HepG2 (cell line): ENCODE results near the gene PCDHB8. TPM values are rescaled to one million over a fixed set of nuclear protein-coding genes. Genes with fewer than 3 reads are reported as not detected.
"Not testable (repeated sequence)": the region's sequence is repeated elsewhere in the genome, so short reads cannot be mapped to it uniquely, and the experiment has no call there.

Source experiments
- ATAC-seq: fragments of 200-7000 bp; cut with Tn5 transposase; 3 replicates; pipeline ENCODE4 v1.9.1; 2020; ENCODE audit warnings: mild to moderate bottlenecking, moderate library complexity
- BruUV-seq: library from RNA; stranded (reverse); fragments of 400-500 nt; replicated peaks from 2 replicates; lab custom pipeline; 2021; lab: Mats Ljungman, UMichigan
- CTCF ChIA-PET: fragments of 300-600 bp; formaldehyde crosslinking; extraction: SDS; loops from one replicate; lab custom pipeline; 2021; ENCODE audit warnings: low total read pairs, inconsistent platforms, low intra/inter-chr PET ratio; lab: Yijun Ruan, JAX
- POLR2A ChIA-PET: fragments of 350-600 bp; sonication (Branson Sonifier 250); formaldehyde crosslinking; loops from one replicate; lab custom pipeline; 2020; ENCODE audit warnings: antibody characterized with exemption, inconsistent platforms; lab: Yijun Ruan, JAX
- DNase-seq: peaks from one replicate; pipeline ENCODE4 v3.0.0-alpha.2; 2015; ENCODE audit warnings: low spot score
- FAIRE-seq: peaks from 3 replicates; lab custom pipeline; 2011; peaks lifted over from hg19 to GRCh38; lab: Jason Lieb, UNC
- H2AFZ ChIP-seq: one replicate; pipeline ENCODE4 v1.6.1; 2011; ENCODE audit warnings: low read length, inconsistent platforms
- H3K27ac ChIP-seq: fragments of 300-600 bp; 3 replicates; pipeline ENCODE4 v1.8.0; 2011; ENCODE audit warnings: mixed run types, mild to moderate bottlenecking, mixed read lengths, low read length, inconsistent platforms; ENCODE audit not compliant: insufficient read depth; ENCODE audit errors: extremely low read length
- H3K27me3 ChIP-seq, 2 experiments: fragments of 200-600 bp in 1 of 2; 2 replicates in 1 of 2; 3 replicates in 1 of 2; pipeline versions ENCODE4 v1.6.0 to v1.8.0; 2011; ENCODE audit warnings: low read length in 2 of 2, mild to moderate bottlenecking in 2 of 2, moderate library complexity in 2 of 2, inconsistent platforms in 1 of 2; ENCODE audit not compliant: insufficient read depth in 2 of 2, control insufficient read depth in 1 of 2
- H3K36me3 ChIP-seq, 2 experiments: fragments of 200-600 bp in 1 of 2; replicated peaks in 1 of 2; 2 replicates in 1 of 2; 3 replicates in 1 of 2; pipeline versions ENCODE4 v1.5.1 to v1.8.0; 2011; ENCODE audit warnings: low read length in 2 of 2, inconsistent platforms in 1 of 2; ENCODE audit not compliant: insufficient read depth in 2 of 2, control insufficient read depth in 1 of 2
- H3K4me1 ChIP-seq: 2 replicates; pipeline ENCODE4 v1.5.1; 2012; ENCODE audit warnings: low read length, inconsistent platforms; ENCODE audit not compliant: insufficient read depth
- H3K4me2 ChIP-seq: 2 replicates; pipeline ENCODE4 v1.6.0; 2011; ENCODE audit warnings: low read depth, low read length, inconsistent platforms
- H3K4me3 ChIP-seq, 3 experiments: fragments of 200-600 bp in 1 of 3; sonication (generic), shearing (Covaris generic) in 1 of 3; replicated peaks in 1 of 3; 2 replicates each; pipeline ENCODE4 v1.5.1; 2011 to 2016; ENCODE audit warnings: low read length in 3 of 3, inconsistent platforms in 2 of 3, low read depth in 2 of 3, mild to moderate bottlenecking in 2 of 3, control low read depth in 1 of 3, mixed read lengths in 1 of 3; ENCODE audit not compliant: insufficient read depth in 1 of 3
- H3K79me2 ChIP-seq: one replicate; pipeline ENCODE4 v1.6.1; 2011; ENCODE audit warnings: low read length, inconsistent platforms; ENCODE audit not compliant: insufficient read depth
- H3K9ac ChIP-seq: 2 replicates; pipeline ENCODE4 v1.6.0; 2011; ENCODE audit warnings: mild to moderate bottlenecking, low read depth, low read length, inconsistent platforms; ENCODE audit not compliant: insufficient read depth
- H3K9me3 ChIP-seq: 2 replicates; pipeline ENCODE4 v1.5.1; 2012; ENCODE audit warnings: mild to moderate bottlenecking, low read length
- H4K20me1 ChIP-seq: 2 replicates; pipeline ENCODE4 v1.6.0; 2011; ENCODE audit warnings: inconsistent platforms, mild to moderate bottlenecking, low read length, moderate library complexity; ENCODE audit not compliant: insufficient read depth
- ELF1 ChIP-seq: sonication (generic); formaldehyde crosslinking; IDR thresholded peaks from 2 replicates; pipeline ENCODE4 v1.4.0; 2020; ENCODE audit warnings: missing genetic modification reagents
- GABPA ChIP-seq, 2 experiments: IDR thresholded peaks; 2 replicates each; pipeline ENCODE4 v1.6.1; 2011 to 2016; ENCODE audit warnings: low read depth in 2 of 2, low read length in 1 of 2, missing biosample characterization in 1 of 2, missing genetic modification characterization in 1 of 2
- HDAC2 ChIP-seq: sonication (generic); formaldehyde crosslinking; IDR thresholded peaks from 2 replicates; pipeline ENCODE4 v1.4.0; 2020; ENCODE audit warnings: missing genetic modification reagents
- ISL2 ChIP-seq: sonication (generic); formaldehyde crosslinking; IDR thresholded peaks from 2 replicates; pipeline ENCODE4 v1.5.0; 2020; ENCODE audit warnings: missing genetic modification reagents
- MBNL3 ChIP-seq: fragments of 250-450 bp; sonication (Bioruptor Pico); conservative IDR thresholded peaks from 2 replicates; pipeline ENCODE4 v1.8.0; 2022; ENCODE audit warnings: mild to moderate bottlenecking, inconsistent platforms
- PHF8 ChIP-seq: sonication (generic); formaldehyde crosslinking; IDR thresholded peaks from 2 replicates; pipeline ENCODE4 v1.5.0; 2020; ENCODE audit warnings: missing genetic modification reagents
- POLR2A ChIP-seq, 2 experiments: IDR thresholded peaks; 2 replicates each; pipeline ENCODE4 v1.6.1; 2011; ENCODE audit warnings: low read depth in 2 of 2, low read length in 2 of 2, mild to moderate bottlenecking in 1 of 2, moderate library complexity in 1 of 2; ENCODE audit not compliant: insufficient read depth in 1 of 2
- RFXAP ChIP-seq: sonication (generic); formaldehyde crosslinking; IDR thresholded peaks from 2 replicates; pipeline ENCODE4 v1.4.0; 2020; ENCODE audit warnings: missing genetic modification reagents, borderline replicate concordance
- SYNCRIP ChIP-seq: fragments of 200-400 bp; formaldehyde crosslinking; IDR thresholded peaks from 2 replicates; pipeline ENCODE4 v1.6.1; 2018; ENCODE audit warnings: mild to moderate bottlenecking, low read depth, low read length; ENCODE audit not compliant: insufficient read depth
- ZNF230 ChIP-seq: sonication (generic); formaldehyde crosslinking; IDR thresholded peaks from 2 replicates; pipeline ENCODE4 v1.4.0; 2020; ENCODE audit warnings: mild to moderate bottlenecking, missing genetic modification reagents
- WGBS: methylation state at CpG from one replicate; pipeline ENCODE4 v1.1.6; 2017; ENCODE audit warnings: low lambda C conversion rate; 5-methylcytosine and 5-hydroxymethylcytosine counted together
- in situ Hi-C: cut with HindIII; loops from 2 replicates; pipeline ENCODE4 v1.10.0; 2017; ENCODE audit warnings: low pct_unique_long_range_greater_than_20kb; ENCODE audit not compliant: extremely low pct_ligation_motif_present
- intact Hi-C: fragments of 100-400 bp; cut with micrococcal nuclease; formaldehyde crosslinking; loops from one replicate; pipeline ENCODE4 v1.10.0; 2022; ENCODE audit not compliant: unreplicated experiment
- polyA plus RNA-seq, 8 experiments: library from polyadenylated mRNA; depleted of rRNA in 3 of 8; stranded (reverse) in 7 of 8; unstranded in 1 of 8; fragments of >200 nt; fragmentation: Illumina TruSeq in 4 of 8; extraction: Trizol in 4 of 8; gene quantifications; 2 replicates each; pipeline versions ENCODE4 v1.2.1 to v1.2.3, GENCODE V29; 2011 to 2016; ENCODE audit warnings: low read depth in 4 of 8, missing spikeins in 1 of 8, mixed read lengths in 1 of 8; ENCODE audit not compliant: insufficient read depth in 1 of 8
- total RNA-seq, 5 experiments: library from RNA; depleted of rRNA; stranded (reverse); fragments of >200 nt; fragmentation: Illumina TruSeq; extraction: Trizol; gene quantifications; 2 replicates each; pipeline ENCODE4 v1.2.3, GENCODE V29; 2016; ENCODE audit warnings: low read depth in 1 of 5
- TF ChIP-seq, protein P1 (sequence below): sonication (generic); formaldehyde crosslinking; IDR thresholded peaks from 2 replicates; pipeline ENCODE4 v1.4.0; 2020; ENCODE audit warnings: missing genetic modification reagents
- TF ChIP-seq, protein P2 (sequence below): sonication (generic); formaldehyde crosslinking; IDR thresholded peaks from 2 replicates; pipeline ENCODE4 v1.5.0; 2020; ENCODE audit warnings: mild to moderate bottlenecking, missing genetic modification reagents, moderate library complexity

The PCDHB8 gene
- total and polyA plus RNA-seq, 2 of the 13 experiments (the other 11 are each of a cell fraction or from before 2014, with no cell fraction given), result 0.26 to 0.82 TPM

DNA sequence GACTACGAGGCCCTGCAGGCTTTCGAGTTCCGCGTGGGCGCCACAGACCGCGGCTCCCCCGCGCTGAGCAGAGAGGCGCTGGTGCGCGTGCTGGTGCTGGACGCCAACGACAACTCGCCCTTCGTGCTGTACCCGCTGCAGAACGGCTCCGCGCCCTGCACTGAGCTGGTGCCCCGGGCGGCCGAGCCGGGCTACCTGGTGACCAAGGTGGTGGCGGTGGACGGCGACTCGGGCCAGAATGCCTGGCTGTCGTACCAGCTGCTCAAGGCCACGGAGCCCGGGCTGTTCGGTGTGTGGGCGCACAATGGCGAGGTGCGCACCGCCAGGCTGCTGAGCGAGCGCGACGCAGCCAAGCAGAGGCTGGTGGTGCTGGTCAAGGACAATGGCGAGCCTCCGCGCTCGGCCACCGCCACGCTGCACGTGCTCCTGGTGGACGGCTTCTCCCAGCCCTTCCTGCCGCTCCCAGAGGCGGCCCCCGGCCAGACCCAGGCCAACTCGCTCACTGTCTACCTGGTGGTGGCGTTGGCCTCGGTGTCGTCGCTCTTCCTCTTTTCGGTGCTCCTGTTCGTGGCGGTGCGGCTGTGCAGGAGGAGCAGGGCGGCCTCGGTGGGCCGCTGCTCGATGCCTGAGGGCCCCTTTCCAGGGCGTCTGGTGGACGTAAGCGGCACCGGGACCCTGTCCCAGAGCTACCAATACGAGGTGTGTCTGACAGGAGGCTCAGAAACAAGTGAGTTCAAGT lies 6.7 kb downstream of the PCDHB8 start:
- H3K27ac ChIP-seq, H2AFZ ChIP-seq, H3K27me3 ChIP-seq, H3K9ac ChIP-seq, BruUV-seq, H3K36me3 ChIP-seq, H3K9me3 ChIP-seq, DNase-seq, H3K4me2 ChIP-seq, in situ Hi-C loops, H3K79me2 ChIP-seq, POLR2A ChIA-PET, H3K4me1 ChIP-seq, H4K20me1 ChIP-seq, CTCF ChIA-PET, H3K4me3 ChIP-seq, FAIRE-seq, intact Hi-C loops, ATAC-seq: not testable (repeated sequence)
- WGBS, result 74% methylated on average over 17 of the region's 69 CpGs

DNA sequence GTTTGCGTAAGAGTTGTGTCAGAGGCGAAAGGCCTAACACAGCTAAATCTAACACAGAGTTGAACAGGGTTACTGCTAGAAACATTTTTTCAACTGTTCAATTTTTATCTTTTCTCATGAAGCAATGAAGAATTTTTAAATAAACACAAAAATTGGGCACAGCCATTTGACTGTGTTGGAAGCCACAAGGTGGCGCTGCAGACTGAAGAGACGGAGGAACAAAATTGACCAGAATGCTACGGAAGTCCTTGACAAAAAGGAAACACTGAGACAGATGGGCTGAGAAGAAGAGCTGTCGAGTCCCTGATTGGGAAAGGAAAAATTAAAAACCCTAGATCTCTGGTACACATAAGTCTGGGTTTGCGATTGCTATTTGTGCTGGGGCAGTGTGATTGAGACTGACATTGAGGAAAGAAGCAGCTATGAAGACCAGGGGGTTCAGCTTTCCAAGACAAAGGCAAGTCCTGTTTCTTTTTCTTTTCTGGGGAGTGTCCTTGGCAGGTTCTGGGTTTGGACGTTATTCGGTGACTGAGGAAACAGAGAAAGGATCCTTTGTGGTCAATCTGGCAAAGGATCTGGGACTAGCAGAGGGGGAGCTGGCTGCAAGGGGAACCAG lies 9.4 kb downstream of the PCDHB8 start, which contains the start of gene PCDHB9:
PCDHB9 (plus strand) TSS at position 265 of the 616 bp plus-strand sequence; CDS start at position 423, 158 bp downstream.
- FAIRE-seq (peak; percentile 40), DNase-seq (peak; percentile 17), ATAC-seq (peak; percentile 56; the same call in 2 of the 3 replicates)
- H3K4me3 ChIP-seq, result peak within 1 kb of the TSS in 1 of 3 experiments; percentile 4; a peak in 1 of 6 replicates
- no peak within 1 kb of the TSS for H3K9ac ChIP-seq
- no peaks in the 10 kb centered on the region for H4K20me1 ChIP-seq
- H3K27ac ChIP-seq, result no peak within 1 kb of the TSS
- H3K36me3 ChIP-seq, result no peaks in the 10 kb centered on the region
- H3K4me1 ChIP-seq, result no peaks in the 10 kb centered on the region; the same call in 1 of the 2 replicates
- ChIA-PET CTCF (interaction anchor here (1.1 kb wide), 2 partner anchors 10 to 103 kb away, joined by 3 read pairs; partner anchors contain the start of gene PCDHB8), POLR2A (no interaction called here)
- H3K27me3 ChIP-seq, result no peaks in the 10 kb centered on the region
- H3K79me2 ChIP-seq, result no peaks in the 10 kb centered on the region
- 28% methylated on average over 9 of the region's 9 CpGs for WGBS
- intact Hi-C loops, result no loop called here
- in situ Hi-C loops, result no loop called here
- BruUV-seq, result no TSS peak
- TF ChIP-seq PHF8 (CRISPR knock-in tag) (no peak), MBNL3 (CRISPR knock-in tag) (no peak), POLR2A (IDR thresholded peaks at IDR 0.05; ENCODE audit: insufficient read depth in 1 of 2, low read depth in 2 of 2, low read length in 2 of 2) (no peak), ZNF230 (CRISPR knock-in tag) (no peak), ISL2 (CRISPR knock-in tag) (no peak), SYNCRIP (no peak), GABPA (IDR thresholded peaks at IDR 0.05; ENCODE audit: low read depth, low read length) (no peak), GABPA (CRISPR knock-in tag; IDR thresholded peaks at IDR 0.05; ENCODE audit: low read depth) (peak; percentile 40; the same call in 1 of the 2 replicates), ELF1 (peak; percentile 12; the same call in 1 of the 2 replicates), HDAC2 (CRISPR knock-in tag) (no peak), RFXAP (CRISPR knock-in tag) (no peak)
- TF ChIP-seq, protein P1, sequence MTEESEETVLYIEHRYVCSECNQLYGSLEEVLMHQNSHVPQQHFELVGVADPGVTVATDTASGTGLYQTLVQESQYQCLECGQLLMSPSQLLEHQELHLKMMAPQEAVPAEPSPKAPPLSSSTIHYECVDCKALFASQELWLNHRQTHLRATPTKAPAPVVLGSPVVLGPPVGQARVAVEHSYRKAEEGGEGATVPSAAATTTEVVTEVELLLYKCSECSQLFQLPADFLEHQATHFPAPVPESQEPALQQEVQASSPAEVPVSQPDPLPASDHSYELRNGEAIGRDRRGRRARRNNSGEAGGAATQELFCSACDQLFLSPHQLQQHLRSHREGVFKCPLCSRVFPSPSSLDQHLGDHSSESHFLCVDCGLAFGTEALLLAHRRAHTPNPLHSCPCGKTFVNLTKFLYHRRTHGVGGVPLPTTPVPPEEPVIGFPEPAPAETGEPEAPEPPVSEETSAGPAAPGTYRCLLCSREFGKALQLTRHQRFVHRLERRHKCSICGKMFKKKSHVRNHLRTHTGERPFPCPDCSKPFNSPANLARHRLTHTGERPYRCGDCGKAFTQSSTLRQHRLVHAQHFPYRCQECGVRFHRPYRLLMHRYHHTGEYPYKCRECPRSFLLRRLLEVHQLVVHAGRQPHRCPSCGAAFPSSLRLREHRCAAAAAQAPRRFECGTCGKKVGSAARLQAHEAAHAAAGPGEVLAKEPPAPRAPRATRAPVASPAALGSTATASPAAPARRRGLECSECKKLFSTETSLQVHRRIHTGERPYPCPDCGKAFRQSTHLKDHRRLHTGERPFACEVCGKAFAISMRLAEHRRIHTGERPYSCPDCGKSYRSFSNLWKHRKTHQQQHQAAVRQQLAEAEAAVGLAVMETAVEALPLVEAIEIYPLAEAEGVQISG (CRISPR knock-in tag), result peak; percentile 38; the same call in 1 of the 2 replicates
- TF ChIP-seq, protein P2, sequence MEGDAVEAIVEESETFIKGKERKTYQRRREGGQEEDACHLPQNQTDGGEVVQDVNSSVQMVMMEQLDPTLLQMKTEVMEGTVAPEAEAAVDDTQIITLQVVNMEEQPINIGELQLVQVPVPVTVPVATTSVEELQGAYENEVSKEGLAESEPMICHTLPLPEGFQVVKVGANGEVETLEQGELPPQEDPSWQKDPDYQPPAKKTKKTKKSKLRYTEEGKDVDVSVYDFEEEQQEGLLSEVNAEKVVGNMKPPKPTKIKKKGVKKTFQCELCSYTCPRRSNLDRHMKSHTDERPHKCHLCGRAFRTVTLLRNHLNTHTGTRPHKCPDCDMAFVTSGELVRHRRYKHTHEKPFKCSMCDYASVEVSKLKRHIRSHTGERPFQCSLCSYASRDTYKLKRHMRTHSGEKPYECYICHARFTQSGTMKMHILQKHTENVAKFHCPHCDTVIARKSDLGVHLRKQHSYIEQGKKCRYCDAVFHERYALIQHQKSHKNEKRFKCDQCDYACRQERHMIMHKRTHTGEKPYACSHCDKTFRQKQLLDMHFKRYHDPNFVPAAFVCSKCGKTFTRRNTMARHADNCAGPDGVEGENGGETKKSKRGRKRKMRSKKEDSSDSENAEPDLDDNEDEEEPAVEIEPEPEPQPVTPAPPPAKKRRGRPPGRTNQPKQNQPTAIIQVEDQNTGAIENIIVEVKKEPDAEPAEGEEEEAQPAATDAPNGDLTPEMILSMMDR, result peak; percentile 57
- peak within 1 kb of the TSS; percentile 54 for H3K4me2 ChIP-seq
- peak within 1 kb of the TSS; percentile 70 for H2AFZ ChIP-seq
- no peaks in the 10 kb centered on the region for H3K9me3 ChIP-seq
